NOMO-1 (cell line): ENCODE results near the gene ATG14.
A peak's percentile ranks its signal among the peaks of the same experiment; 100 is the strongest.
"Not testable (repeated sequence)": the region's sequence is repeated elsewhere in the genome, so short reads cannot be mapped to it uniquely, and the experiment has no call there.

Source experiments
- DNase-seq, 2 experiments: peaks; one replicate each; lab custom pipeline; 2025; ENCODE audit not compliant: unreplicated experiment in 2 of 2; lab: John Stamatoyannopoulos, UW

The ATG14 gene

GRCh38 chr14:55433880-55434804 is 22.5 kb upstream of the ATG14 start:
- peak in 1 of 2 experiments; percentile 26 for DNase-seq

- DNase-seq = no peak
Measured at GRCh38 chr14:55432628-55433027, 21.0 kb upstream of the ATG14 start.

- peak in 1 of 2 experiments; percentile 37 for DNase-seq
Measured at GRCh38 chr14:55430024-55430690, 18.5 kb upstream of the ATG14 start.

DNA sequence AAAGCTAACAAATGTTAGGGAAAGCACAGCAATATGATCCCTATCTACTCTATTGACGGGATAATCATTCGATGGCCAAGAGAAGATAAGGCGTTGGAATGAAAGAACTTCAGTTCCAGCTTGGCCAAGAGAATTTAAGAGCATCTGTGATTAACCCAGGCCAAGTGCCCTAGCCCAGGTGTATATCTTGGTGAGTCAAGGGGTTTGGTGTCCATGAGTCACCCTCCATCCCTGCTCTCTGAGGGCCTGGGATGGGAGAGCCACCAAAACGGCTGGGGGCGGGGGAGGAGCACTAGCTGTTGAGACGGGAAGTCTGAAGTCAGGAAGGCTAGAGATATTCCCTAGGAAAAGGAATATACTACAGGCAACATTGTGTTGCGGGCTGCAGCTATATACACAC is 15.8 kb upstream of the ATG14 start:
- DNase-seq = no peak

GRCh38 chr14:55426891-55427290 is 15.3 kb upstream of the ATG14 start:
- no peak for DNase-seq

- DNase-seq = no peak
Measured at GRCh38 chr14:55425091-55425490, 13.5 kb upstream of the ATG14 start.

DNA sequence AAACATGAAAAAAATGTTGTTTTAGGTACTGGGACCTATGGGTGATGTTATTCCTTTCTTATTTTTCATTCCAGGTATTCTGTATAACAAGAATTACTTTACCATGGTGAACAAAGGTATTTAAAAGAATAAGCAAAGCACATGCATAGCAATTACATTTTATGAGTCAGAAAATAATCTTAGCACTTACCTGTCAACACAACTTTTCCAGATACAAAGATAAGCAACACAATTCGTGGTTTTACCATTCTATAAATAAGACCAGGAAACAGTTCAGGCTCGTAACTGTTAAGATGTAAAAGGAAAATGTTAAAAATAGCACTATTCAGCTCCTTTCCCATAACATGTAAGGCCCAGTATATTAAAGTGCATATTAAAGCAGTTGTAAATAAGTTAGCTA is 12.3 kb upstream of the ATG14 start:
- DNase-seq = no peak

GRCh38 chr14:55422338-55422737 is 10.7 kb upstream of the ATG14 start:
- DNase-seq = not testable (repeated sequence)

DNA sequence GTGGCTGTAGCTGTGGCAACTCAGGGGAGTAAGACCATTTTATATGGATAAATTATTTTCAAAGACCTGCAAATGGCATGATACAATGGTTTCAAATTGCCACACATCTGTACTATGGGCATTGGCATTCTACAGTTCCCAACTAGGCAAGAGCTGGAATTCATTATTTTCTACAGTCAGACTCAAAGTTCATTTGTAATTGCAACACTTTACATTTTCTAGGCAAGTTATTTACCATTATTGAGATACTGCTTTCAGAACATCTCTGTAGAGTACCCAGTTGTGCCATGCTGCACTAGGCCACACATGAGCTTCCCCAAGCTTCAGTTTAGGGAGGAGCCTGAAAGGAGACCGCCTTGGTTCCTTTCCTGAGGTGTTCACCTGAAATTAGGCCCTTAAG is 8.0 kb upstream of the ATG14 start:
- DNase-seq = no peak

- no peak for DNase-seq
Measured at GRCh38 chr14:55418411-55418810, 6.8 kb upstream of the ATG14 start.

GRCh38 chr14:55417955-55418354 is 6.3 kb upstream of the ATG14 start:
- DNase-seq = no peak

GRCh38 chr14:55416866-55417265 is 5.2 kb upstream of the ATG14 start:
- DNase-seq = peak; percentile 15 to 17

GRCh38 chr14:55414551-55414950 is 2.9 kb upstream of the ATG14 start:
- DNase-seq = no peak

- DNase-seq = no peak
Measured at GRCh38 chr14:55412676-55413075, 1.0 kb upstream of the ATG14 start.

DNA sequence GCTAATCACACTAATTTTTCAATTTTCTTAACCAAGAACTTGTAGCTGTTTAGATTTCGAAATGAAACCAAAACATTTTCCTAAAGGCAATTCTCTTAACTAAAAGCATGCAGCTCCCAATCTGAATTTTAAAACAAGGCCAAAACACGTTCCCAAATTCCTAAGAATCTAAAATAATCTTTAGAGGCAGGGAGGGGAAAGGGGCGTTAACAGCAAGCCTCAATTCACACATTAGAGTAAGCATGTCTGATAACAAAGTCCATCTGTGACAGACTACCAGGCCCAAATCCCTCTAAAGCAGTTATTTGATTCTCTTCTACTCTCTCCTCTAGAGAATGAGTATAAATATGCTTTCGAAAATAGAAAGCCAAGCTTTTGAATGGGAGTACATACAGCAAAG is 754 bp downstream of the ATG14 start:
- DNase-seq = no peak

- no peak for DNase-seq
Measured at GRCh38 chr14:55404173-55404854, 7.3 kb downstream of the ATG14 start.

DNA sequence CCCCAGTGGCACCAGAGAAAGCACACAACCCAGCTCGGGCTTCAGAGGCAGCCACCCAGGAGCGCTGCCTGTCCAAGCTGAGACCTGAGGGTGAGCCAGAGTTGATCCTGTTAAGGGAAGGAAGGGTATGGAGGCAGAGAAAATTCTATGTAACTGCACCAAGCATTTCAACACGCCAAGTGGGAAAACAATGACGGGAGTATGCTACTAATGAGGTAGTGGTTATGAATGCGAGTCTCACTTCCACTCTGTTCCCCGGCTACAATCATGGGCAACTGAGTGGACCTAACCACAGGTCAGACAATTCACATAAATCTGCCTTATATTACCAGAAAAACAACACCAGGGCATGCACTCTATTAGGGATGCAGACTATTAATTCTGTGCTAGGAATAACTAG is 9.9 kb downstream of the ATG14 start:
- no peak for DNase-seq

DNA sequence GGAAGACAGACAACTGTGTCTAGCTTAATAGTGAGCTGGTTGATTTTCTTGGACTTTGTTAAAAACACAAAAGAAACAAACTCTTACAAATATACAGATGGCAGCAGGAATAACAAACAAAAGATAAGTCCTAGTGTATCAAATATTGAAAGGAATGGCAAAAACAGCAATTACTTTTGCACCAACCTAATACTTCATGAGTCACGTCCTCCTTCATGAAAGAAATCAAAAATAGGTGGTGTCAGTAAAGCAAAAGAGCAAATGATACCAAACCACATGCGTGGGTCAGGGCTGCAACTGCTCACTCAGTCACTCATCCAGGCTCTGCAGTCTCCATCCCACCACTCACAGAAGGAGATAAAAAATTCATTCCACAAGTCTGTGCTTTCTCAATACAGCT is 11.8 kb downstream of the ATG14 start:
- DNase-seq = no peak

DNA sequence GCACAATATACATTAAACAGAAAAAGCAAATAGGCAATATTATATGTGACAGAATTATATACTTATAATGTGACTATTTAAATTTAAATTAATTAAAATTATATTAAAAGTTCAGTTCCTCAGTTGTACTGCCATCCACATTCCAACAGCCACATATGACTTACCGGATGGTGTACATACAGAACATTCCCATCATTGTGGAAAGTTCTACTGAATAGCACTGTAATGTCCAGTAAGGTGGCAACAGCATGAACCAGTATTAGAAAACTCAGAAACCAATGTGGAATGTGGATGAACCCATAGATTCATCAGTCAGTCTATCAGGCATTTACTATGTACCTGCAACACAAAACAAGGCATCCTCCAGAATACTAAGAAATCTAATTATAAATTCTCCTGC is 12.4 kb downstream of the ATG14 start:
- DNase-seq = no peak

DNA sequence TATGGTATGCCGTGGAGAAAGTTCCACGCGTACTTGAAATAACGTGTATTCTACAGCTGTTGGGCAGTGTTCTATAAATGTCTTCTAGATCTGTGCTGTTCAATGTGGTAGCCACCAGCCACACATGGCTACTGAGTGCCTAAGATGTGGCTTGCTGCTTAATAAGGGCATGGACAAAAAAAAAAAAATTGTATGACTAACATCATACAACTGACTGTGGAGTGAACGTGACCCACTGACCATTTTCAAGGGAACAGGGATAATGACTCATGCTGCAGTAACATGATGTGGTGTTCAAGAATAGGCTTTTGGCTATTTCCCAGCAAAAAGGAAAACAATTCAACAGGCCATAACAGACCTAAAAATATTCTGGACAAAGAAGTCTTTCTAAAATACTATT is 13.0 kb downstream of the ATG14 start:
- no peak for DNase-seq

GRCh38 chr14:55389330-55389729 is 22.3 kb downstream of the ATG14 start:
- no peak for DNase-seq

DNA sequence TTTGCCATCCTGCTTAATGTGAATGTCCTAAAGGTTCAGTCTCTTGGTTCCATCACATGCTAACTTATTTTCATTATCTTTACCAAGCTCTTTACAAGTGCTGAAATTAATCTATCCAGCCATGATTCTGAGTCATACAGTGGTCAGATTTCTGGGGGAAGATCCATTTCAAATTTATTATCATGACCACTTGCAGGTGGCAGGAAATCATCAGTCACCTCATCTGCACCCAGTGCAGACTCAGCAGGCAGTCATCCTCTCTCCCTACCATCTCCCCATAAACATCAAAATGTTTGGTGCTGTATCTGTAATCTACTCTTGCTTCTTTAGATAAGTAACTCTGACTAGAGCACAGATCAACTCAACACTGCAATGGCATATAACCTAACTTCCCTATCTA is 23.5 kb downstream of the ATG14 start:
- no peak for DNase-seq
